ENCODE results near the gene B9D2.

Gene B9D2

GRCh38 chr19:41309180-41310032 lies 54.5 kb downstream of the B9D2 start:
- no peak for DNase-seq (ENCODE audit: low read depth in 2 of 2)

DNA sequence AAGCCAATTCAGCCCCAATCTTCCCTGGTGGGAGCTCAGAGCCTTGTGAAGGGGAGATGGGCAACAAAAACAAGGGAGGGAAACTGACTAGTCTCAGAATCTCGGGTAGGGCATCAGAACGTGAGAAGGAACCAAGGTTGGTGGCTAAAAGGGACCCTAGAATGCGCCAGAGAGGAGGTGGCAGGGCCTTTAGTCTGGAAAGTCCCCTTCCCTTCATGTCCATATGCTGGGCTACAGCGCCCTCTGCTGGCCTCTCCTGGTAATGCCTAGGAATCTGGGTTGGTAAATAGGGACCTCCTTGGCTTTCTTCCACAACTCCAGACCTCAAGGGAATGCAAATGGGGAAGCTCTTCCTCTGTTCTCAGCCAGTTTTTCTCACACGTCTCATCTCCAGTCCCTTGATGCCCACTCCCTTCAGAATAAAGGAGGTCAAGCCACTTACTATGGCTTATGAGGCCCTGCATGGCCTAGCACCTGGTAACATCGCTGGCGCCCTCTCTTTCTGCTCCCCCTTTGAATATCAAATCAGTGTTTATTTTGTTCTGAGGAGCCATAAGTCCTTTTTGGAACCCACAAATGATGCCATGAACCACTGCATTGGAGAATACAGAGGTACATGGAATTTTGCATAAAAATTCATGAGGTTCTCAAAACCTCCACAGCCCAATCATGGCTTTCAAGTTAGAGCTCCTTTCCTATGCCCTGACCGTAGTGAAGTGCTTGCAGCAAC lies 55.3 kb downstream of the B9D2 start:
- DNase-seq (ENCODE audit: low read depth in 2 of 2): peak; percentile 94 to 97

GRCh38 chr19:41307954-41308449 lies 55.9 kb downstream of the B9D2 start:
- no peak for DNase-seq (ENCODE audit: low read depth in 2 of 2)

GRCh38 chr19:41307090-41307875 lies 56.7 kb downstream of the B9D2 start:
- no peak for DNase-seq (ENCODE audit: low read depth in 2 of 2)

DNA sequence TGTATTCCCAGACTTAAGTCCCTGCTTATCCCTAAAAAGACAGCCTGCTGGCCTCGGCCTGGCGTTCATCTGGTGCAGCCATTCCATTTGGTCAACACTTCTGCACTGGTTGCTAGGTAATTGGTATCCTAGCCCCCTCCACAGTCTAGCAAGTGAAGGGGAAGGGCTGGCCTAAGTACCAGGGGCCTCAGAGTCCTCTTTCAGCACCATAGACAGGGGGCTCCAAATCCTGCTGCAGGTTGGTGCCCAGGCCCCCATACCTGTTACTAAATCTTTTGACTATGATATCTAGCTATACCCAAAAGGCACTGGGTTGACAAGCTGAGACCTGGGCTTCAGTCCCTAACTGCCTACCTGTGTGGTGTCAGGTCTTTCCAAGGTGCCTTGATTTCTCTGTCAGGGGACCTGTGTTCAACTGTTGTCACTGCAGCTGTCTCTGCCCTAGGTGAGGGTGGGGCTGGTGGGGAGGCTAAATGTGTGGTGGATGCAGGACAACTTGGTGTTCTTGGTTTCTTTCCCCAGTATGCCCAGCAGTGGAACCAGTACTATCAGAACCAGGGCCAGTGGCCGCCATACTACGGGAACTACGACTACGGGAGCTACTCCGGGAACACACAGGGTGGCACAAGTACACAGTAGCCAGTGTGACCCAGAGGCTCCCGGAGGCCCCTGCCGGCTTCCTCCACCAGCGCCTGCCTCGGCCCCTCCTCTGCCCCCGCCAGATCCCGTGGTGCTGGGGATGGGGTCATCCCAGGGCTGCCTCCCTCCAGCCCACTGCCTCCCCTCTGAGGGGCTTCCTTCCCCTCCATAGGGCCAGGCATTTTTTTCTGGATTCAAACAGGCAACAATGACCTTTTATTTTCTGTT lies 57.8 kb downstream of the B9D2 start:
- no peak for DNase-seq (ENCODE audit: low read depth in 2 of 2)

GRCh38 chr19:41304706-41305483 lies 59.1 kb downstream of the B9D2 start:
- DNase-seq (ENCODE audit: low read depth in 2 of 2): no peak

Measured in stimulated activated CD4-positive, alpha-beta T cell treated with anti-CD3 and anti-CD28 coated beads, Interleukin-1b, Interleukin-23, amount 100 ng/mL, for 4 hours (primary cell).